AG09309 (cell line): ENCODE data around the gene SGSH.

Experiments used
- DNase-seq: peaks from one replicate; pipeline ENCODE4 v3.0.0-alpha.2; 2010; ENCODE audit warnings: low read depth
- H3K4me3 ChIP-seq: 2 replicates; pipeline ENCODE4 v1.5.1; 2011; ENCODE audit warnings: mild to moderate bottlenecking, low read depth, low read length, moderate library complexity; ENCODE audit not compliant: control insufficient read depth
- TF ChIP-seq, protein P1 (sequence below): IDR thresholded peaks from 2 replicates; pipeline ENCODE4 v1.5.1; 2011; ENCODE audit warnings: mild to moderate bottlenecking, low read depth, low read length, inconsistent platforms; ENCODE audit not compliant: insufficient read depth, control insufficient read depth; ENCODE audit errors: missing control alignments

Gene SGSH

DNA sequence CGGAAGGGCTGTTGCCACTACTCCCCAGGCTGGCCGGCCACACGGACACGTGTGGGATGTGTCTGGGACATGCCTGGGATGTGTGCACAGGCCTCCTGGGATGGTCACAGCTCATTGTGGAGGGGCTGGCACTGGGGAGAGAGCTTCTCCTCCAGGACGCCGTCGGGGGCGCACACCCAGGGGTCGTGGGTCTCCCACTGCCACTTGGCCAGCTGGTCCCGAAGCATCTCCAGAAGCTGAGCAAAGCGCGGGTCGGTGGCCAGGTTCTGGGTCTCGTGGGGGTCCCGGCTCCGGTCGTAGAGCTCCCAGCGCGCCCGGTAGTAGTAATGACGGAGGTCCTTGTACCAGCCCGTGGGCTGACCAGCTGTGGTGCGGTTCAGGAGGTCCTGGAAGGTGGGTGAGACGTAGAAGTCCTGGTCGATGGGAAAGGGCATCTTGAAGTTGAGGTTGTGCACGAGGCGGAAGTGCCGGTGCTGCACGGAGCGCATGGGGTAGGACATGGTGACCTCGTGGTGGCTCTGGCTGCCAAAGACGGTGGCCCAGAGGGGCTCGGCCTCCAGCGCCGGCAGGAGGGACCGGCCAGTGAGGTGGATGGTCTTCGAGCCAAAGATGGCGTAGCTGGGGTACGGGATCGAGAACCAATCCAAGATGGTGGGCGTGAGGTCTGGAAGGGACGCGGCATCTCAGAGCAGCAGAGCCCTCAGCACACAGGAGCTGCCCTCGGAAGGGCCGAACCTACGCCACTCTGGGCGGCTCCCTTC, 9.6 kb downstream of the SGSH start:
- H3K4me3 ChIP-seq = no peak overlapping the region
- DNase-seq = no peak
- TF ChIP-seq, protein P1, sequence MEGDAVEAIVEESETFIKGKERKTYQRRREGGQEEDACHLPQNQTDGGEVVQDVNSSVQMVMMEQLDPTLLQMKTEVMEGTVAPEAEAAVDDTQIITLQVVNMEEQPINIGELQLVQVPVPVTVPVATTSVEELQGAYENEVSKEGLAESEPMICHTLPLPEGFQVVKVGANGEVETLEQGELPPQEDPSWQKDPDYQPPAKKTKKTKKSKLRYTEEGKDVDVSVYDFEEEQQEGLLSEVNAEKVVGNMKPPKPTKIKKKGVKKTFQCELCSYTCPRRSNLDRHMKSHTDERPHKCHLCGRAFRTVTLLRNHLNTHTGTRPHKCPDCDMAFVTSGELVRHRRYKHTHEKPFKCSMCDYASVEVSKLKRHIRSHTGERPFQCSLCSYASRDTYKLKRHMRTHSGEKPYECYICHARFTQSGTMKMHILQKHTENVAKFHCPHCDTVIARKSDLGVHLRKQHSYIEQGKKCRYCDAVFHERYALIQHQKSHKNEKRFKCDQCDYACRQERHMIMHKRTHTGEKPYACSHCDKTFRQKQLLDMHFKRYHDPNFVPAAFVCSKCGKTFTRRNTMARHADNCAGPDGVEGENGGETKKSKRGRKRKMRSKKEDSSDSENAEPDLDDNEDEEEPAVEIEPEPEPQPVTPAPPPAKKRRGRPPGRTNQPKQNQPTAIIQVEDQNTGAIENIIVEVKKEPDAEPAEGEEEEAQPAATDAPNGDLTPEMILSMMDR = no peak

DNA sequence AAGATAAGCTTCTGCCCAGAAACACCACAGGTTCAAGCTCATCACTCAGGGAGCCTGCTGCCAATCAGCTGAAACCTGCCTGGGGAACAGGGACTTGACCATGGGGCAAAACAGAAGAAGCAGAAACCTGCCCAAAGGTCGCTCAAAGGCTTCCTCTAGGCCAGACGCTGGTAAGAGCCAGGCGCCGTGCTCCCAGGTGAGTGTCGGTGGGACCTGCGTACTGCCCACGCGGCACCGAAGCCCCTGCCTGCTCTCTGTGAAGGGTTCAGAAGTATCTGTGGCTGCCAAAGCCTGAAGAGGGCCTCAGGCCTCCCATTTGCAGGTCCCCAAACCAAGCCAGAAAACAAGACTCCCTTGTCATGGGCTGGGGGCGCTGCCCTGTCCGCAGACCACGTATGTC, 10.4 kb downstream of the SGSH start:
- TF ChIP-seq, protein P1 = no peak
- H3K4me3 ChIP-seq = no peak overlapping the region
- DNase-seq = no peak

DNA sequence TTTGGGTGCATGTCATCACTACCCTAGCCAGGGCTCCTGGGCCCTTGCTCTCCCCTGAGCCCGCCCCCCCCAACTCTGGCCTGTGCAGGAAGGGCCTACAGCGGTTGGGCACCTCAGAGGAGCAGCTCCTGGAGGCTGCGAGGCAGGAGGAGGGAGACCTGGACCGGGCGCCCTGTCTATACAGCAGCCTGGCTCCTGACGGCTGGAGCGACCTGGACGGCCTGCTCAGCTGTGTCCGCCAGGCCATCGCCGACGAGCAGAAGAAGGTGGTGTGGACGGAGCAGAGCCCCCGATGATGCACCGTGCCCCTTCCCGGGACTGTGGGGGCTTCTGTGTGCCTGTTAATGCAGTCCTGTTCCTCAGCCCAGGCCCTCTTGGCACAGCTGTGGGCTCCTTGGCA, 12.1 kb downstream of the SGSH start:
- H3K4me3 ChIP-seq = no peak overlapping the region
- no peak for DNase-seq
- TF ChIP-seq, protein P1 = no peak

DNA sequence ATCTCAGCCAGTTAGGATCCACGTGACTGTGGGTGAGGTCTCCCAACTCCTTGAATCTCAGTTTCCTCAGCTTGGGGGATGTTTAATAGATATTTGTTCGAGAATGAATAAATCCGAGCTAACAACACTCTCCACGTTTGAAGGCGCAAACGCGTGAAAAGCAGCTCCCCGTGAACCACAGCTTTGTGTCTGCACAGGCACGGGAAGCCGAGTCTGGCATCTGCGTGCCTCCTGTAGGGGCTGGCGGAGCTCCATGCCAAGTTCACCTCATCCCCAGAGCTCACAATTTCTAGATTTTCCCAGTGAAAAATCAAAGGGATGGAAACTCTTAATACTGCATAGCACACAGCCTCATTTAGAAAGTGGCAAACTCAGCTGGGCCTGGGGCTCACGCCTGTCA, 14.3 kb downstream of the SGSH start:
- no peak for DNase-seq
- no peak overlapping the region for H3K4me3 ChIP-seq
- TF ChIP-seq, protein P1 = no peak

DNA sequence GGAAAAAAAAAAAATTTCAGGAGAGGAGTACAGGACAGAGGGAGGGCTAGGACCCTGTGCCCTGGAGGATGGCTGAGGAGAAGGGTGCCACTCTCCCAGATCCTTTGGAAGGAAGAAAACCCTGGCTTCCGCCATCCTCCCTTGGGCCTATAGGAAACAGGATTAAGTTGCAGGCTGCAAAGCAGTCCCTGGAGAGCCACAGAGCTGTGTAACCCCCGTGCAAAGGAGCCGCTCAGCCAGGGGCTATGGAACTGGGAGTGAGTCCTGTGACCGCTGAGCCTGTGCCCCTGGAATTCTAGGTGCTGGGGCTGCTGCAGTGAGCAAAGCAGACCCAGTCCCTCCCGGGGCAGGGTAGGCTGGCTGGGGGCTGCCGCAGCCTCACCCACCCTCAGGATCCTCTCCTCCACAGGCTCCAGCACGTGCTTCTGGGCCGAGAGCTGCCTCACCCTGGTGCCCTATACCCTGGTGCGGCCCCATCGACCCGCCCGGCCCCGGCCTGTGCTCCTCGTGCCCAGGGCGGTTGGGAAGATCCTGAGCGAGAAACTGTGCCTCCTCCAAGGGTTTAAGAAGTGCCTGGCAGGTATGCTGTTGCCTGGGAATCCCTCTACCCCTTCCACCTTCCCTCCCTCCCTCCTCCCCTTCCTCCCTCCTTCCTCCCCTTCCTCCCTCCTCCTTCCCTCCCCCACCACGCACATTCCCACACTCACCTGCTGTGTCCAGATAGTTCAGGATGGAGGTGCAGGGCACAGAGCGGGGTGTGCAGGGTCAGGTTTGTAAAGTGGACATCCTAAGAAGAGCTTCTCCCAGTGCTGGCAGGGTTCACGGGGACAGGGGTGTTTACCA, 15.3 kb downstream of the SGSH start:
- H3K4me3 ChIP-seq = no peak overlapping the region
- TF ChIP-seq, protein P1 = no peak
- DNase-seq = no peak

DNA sequence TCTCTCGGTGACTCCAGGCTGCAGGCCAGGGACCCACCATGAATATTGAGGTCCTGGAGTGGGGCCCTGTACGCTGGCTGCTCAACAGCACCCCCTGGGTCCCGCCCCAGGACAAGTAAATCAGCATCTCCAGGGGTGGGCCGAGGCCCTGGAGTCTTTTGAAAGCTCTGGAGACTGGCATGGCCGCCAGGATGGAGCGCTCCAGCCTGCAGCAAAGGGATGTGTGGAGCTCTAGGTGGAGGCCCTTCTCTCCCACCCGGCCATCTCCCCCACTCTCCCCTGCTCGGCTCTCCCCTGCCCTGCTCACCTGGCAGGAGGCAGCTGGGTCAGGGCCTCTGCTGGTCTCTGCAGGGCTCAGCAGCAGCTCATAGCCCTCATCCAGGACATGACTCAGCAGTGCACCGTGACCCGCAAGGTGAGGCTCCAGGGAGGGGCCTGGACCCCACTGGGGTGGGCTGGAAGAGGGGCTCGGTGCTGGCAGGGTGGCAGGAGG, 16.6 kb downstream of the SGSH start:
- DNase-seq = no peak
- no peak overlapping the region for H3K4me3 ChIP-seq
- TF ChIP-seq, protein P1 = no peak
